H1 (cell line): ENCODE results near the gene LRRC28. TPM values are rescaled to one million over a fixed set of nuclear protein-coding genes. Genes with fewer than 3 reads are reported as not detected.

Source experiments
- CTCF ChIA-PET: fragments of 300-600 bp; sonication (Branson Sonifier 250); formaldehyde crosslinking; loops from one replicate; lab custom pipeline; 2021; ENCODE audit not compliant: partially characterized antibody; lab: Charles Lee
- POLR2A ChIA-PET: fragments of 300-600 bp; sonication (Branson Sonifier 250); formaldehyde crosslinking; loops from one replicate; lab custom pipeline; 2021; ENCODE audit warnings: inconsistent platforms; ENCODE audit not compliant: partially characterized antibody; lab: Charles Lee
- DNase-seq, 2 experiments: peaks; one replicate each; pipeline versions ENCODE4 v3.0.0 to v3.0.0-alpha.2; 2010 to 2022; ENCODE audit warnings: low spot score in 2 of 2, low read depth in 1 of 2, mixed read lengths in 1 of 2
- FAIRE-seq: peaks from 2 replicates; lab custom pipeline; 2011; peaks lifted over from hg19 to GRCh38; lab: Jason Lieb, UNC
- H2AFZ ChIP-seq: 2 replicates; pipeline ENCODE4 v1.8.1; 2012; ENCODE audit warnings: low read length, inconsistent platforms
- H2AK5ac ChIP-seq: 2 replicates; pipeline ENCODE4 v1.6.1; 2013; ENCODE audit warnings: low read depth, low read length
- H2BK120ac ChIP-seq: replicated peaks from 2 replicates; pipeline ENCODE3; 2013; ENCODE audit warnings: low read depth, low read length, inconsistent platforms
- H2BK12ac ChIP-seq: 2 replicates; pipeline ENCODE4 v1.6.1; 2013; ENCODE audit warnings: low read depth, low read length
- H2BK15ac ChIP-seq: 2 replicates; pipeline ENCODE4 v1.6.1; 2013; ENCODE audit warnings: low read length
- H2BK20ac ChIP-seq: 2 replicates; pipeline ENCODE4 v1.6.1; 2013; ENCODE audit warnings: low read length
- H2BK5ac ChIP-seq: 2 replicates; pipeline ENCODE4 v1.6.1; 2013; ENCODE audit warnings: low read depth, low read length
- H3K14ac ChIP-seq: 2 replicates; pipeline ENCODE4 v1.6.1; 2013; ENCODE audit warnings: inconsistent platforms; ENCODE audit not compliant: insufficient read length
- H3K18ac ChIP-seq: 2 replicates; pipeline ENCODE4 v1.6.1; 2013; ENCODE audit warnings: low read length; ENCODE audit errors: extremely low read depth
- H3K23ac ChIP-seq: 2 replicates; pipeline ENCODE4 v1.6.1; 2013; ENCODE audit warnings: inconsistent platforms; ENCODE audit not compliant: insufficient read length
- H3K23me2 ChIP-seq: 2 replicates; pipeline ENCODE4 v1.6.1; 2013; ENCODE audit warnings: low read depth, low read length
- H3K27ac ChIP-seq: 2 replicates; pipeline ENCODE4 v1.6.1; 2011; ENCODE audit warnings: low read depth, low read length, inconsistent platforms
- H3K27me3 ChIP-seq, 4 experiments: replicated peaks in 1 of 4; 1 replicate in 1 of 4; 2 replicates in 3 of 4; pipeline versions ENCODE4 v1.6.1 to v1.8.1; 2011 to 2013; ENCODE audit warnings: low read length in 3 of 4, mild to moderate bottlenecking in 3 of 4, inconsistent platforms in 2 of 4, mixed read lengths in 2 of 4, moderate library complexity in 1 of 4; ENCODE audit not compliant: control insufficient read depth in 3 of 4, insufficient read depth in 3 of 4; ENCODE audit errors: extremely low read depth in 1 of 4
- H3K36me3 ChIP-seq, 4 experiments: 2 replicates each; pipeline versions ENCODE4 v1.6.1 to v1.8.1; 2011 to 2013; ENCODE audit warnings: mild to moderate bottlenecking in 4 of 4, low read length in 3 of 4, moderate library complexity in 2 of 4, control low read depth in 1 of 4, inconsistent platforms in 1 of 4; ENCODE audit not compliant: insufficient read depth in 4 of 4, control insufficient read depth in 2 of 4
- H3K4ac ChIP-seq: replicated peaks from 2 replicates; pipeline ENCODE3; 2013; ENCODE audit warnings: low read length, low read depth, mixed read lengths, inconsistent platforms; ENCODE audit not compliant: insufficient read length
- H3K4me1 ChIP-seq, 4 experiments: replicated peaks in 1 of 4; 1 replicate in 1 of 4; 2 replicates in 3 of 4; pipeline versions ENCODE4 v1.6.1 to v1.8.1; 2011 to 2013; ENCODE audit warnings: low read length in 3 of 4, inconsistent platforms in 2 of 4, mixed read lengths in 1 of 4; ENCODE audit not compliant: insufficient read depth in 4 of 4, control insufficient read depth in 3 of 4
- H3K4me2 ChIP-seq, 2 experiments: 2 replicates each; pipeline versions ENCODE4 v1.6.1 to v1.8.1; 2011 to 2013; ENCODE audit warnings: low read depth in 2 of 2, low read length in 2 of 2, control low read depth in 1 of 2, inconsistent platforms in 1 of 2, mild to moderate bottlenecking in 1 of 2; ENCODE audit not compliant: insufficient read depth in 1 of 2
- H3K4me3 ChIP-seq, 4 experiments: fragments of 200-600, 300-600 bp in 1 of 4; sonication (generic), shearing (Covaris generic), sonication (Bioruptor Twin) in 1 of 4; 2 replicates each; pipeline versions ENCODE4 v1.5.1 to v1.8.1; 2011 to 2016; ENCODE audit warnings: low read length in 4 of 4, low read depth in 3 of 4, control low read depth in 2 of 4, inconsistent platforms in 2 of 4, mild to moderate bottlenecking in 2 of 4, mixed read lengths in 1 of 4, moderate library complexity in 1 of 4; ENCODE audit not compliant: insufficient read depth in 2 of 4; ENCODE audit errors: extremely low read depth in 1 of 4
- H3K56ac ChIP-seq: replicated peaks from 2 replicates; pipeline ENCODE3; 2013; ENCODE audit warnings: low read depth, mild to moderate bottlenecking, mixed read lengths, low read length, inconsistent platforms; ENCODE audit not compliant: insufficient read length
- H3K79me1 ChIP-seq: 2 replicates; pipeline ENCODE4 v1.6.1; 2013; ENCODE audit warnings: low read depth, low read length, control low read depth
- H3K79me2 ChIP-seq, 2 experiments: 2 replicates each; pipeline versions ENCODE4 v1.6.1 to v1.8.1; 2012 to 2013; ENCODE audit warnings: low read length in 2 of 2, mild to moderate bottlenecking in 2 of 2, inconsistent platforms in 1 of 2; ENCODE audit not compliant: insufficient read depth in 2 of 2, control insufficient read depth in 1 of 2
- H3K9ac ChIP-seq, 4 experiments: replicated peaks in 1 of 4; 1 replicate in 1 of 4; 2 replicates in 3 of 4; pipeline versions ENCODE4 v1.6.1 to v1.8.1; 2011 to 2013; ENCODE audit warnings: low read depth in 3 of 4, low read length in 3 of 4, control low read depth in 2 of 4, mild to moderate bottlenecking in 2 of 4, moderate library complexity in 2 of 4, inconsistent platforms in 1 of 4; ENCODE audit errors: extremely low read depth in 1 of 4
- H3K9me3 ChIP-seq, 2 experiments: 2 replicates each; pipeline versions ENCODE4 v1.6.1 to v1.8.1; 2012 to 2013; ENCODE audit warnings: mild to moderate bottlenecking in 2 of 2, moderate library complexity in 2 of 2, control low read depth in 1 of 2, inconsistent platforms in 1 of 2, low read depth in 1 of 2, low read length in 1 of 2, mixed read lengths in 1 of 2; ENCODE audit not compliant: insufficient read depth in 2 of 2
- H4K20me1 ChIP-seq, 2 experiments: replicated peaks in 1 of 2; 2 replicates each; pipeline versions ENCODE3 to v1.8.1; 2011 to 2013; ENCODE audit warnings: inconsistent platforms in 2 of 2, low read length in 2 of 2, mild to moderate bottlenecking in 1 of 2; ENCODE audit not compliant: insufficient read depth in 2 of 2, control insufficient read depth in 1 of 2
- H4K5ac ChIP-seq: 2 replicates; pipeline ENCODE4 v1.6.1; 2013; ENCODE audit warnings: low read length, low read depth, mixed read lengths, inconsistent platforms; ENCODE audit not compliant: insufficient read length
- H4K8ac ChIP-seq: 2 replicates; pipeline ENCODE4 v1.8.0; 2013; ENCODE audit warnings: mild to moderate bottlenecking, moderate library complexity, low read length, inconsistent platforms; ENCODE audit not compliant: insufficient read depth; ENCODE audit errors: extremely low read depth
- H4K91ac ChIP-seq: replicated peaks from 2 replicates; pipeline ENCODE3; 2013; ENCODE audit warnings: low read length, mixed read lengths, inconsistent platforms; ENCODE audit not compliant: insufficient read length
- CBX5 ChIP-seq: fragments of 300-800, 300-1000 bp; sonication (generic); IDR thresholded peaks from 2 replicates; pipeline ENCODE4 v1.7.1; 2016; ENCODE audit warnings: antibody characterized with exemption, low read length, low read depth
- EZH2 ChIP-seq: fragments of 200-600 bp; sonication (generic); IDR thresholded peaks from 2 replicates; pipeline ENCODE4 v1.7.1; 2012; ENCODE audit warnings: low read depth, mild to moderate bottlenecking, moderate library complexity, low read length, inconsistent platforms; ENCODE audit not compliant: severe bottlenecking
- FOSL1 ChIP-seq: IDR thresholded peaks from 2 replicates; pipeline ENCODE4 v1.6.1; 2011; ENCODE audit warnings: mild to moderate bottlenecking, low read depth, low read length, moderate library complexity; ENCODE audit not compliant: insufficient read depth
- MAFK ChIP-seq: IDR thresholded peaks from 2 replicates; pipeline ENCODE4 v1.6.1; 2012; ENCODE audit warnings: low read depth, mild to moderate bottlenecking, improper control_type of control experiment, low read length
- PHF8 ChIP-seq: fragments of 200-600 bp; sonication (generic); conservative IDR thresholded peaks from 2 replicates; pipeline ENCODE4 v1.7.1; 2012; ENCODE audit warnings: low read depth, mild to moderate bottlenecking, inconsistent platforms, low read length, moderate library complexity
- RNF2 ChIP-seq: fragments of 200-900, 300-1000 bp; sonication (generic); IDR thresholded peaks from 2 replicates; pipeline ENCODE4 v1.7.1; 2016; ENCODE audit warnings: borderline replicate concordance, low read depth, mild to moderate bottlenecking, antibody characterized with exemption, low read length; ENCODE audit not compliant: poor library complexity, severe bottlenecking; ENCODE audit errors: missing control alignments
- SIRT6 ChIP-seq: IDR thresholded peaks from one replicate; pipeline ENCODE4 v1.7.1; 2012; ENCODE audit warnings: low read length, inconsistent platforms
- SRF ChIP-seq: IDR thresholded peaks from 2 replicates; pipeline ENCODE4 v1.6.1; 2011; ENCODE audit warnings: mild to moderate bottlenecking, low read depth, low read length, moderate library complexity
- TEAD4 ChIP-seq: IDR thresholded peaks from 2 replicates; pipeline ENCODE4 v1.6.1; 2012; ENCODE audit warnings: low read depth, low read length, inconsistent platforms, mixed read lengths
- WGBS, 2 experiments: shearing (Covaris generic) in 1 of 2; methylation state at CpG; one replicate each; pipeline versions ENCODE4 v1.1.6 to v1.1.7; 2013 to 2015; ENCODE audit warnings: low lambda C conversion rate in 2 of 2, mixed read lengths in 2 of 2, inconsistent platforms in 1 of 2, low coverage in 1 of 2, missing lambda C conversion rate in 1 of 2; ENCODE audit not compliant: insufficient replicate concordance in 2 of 2, insufficient coverage in 1 of 2, insufficient read length in 1 of 2; ENCODE audit errors: extremely low coverage in 1 of 2, missing lambda C conversion rate in 1 of 2; 5-methylcytosine and 5-hydroxymethylcytosine counted together
- polyA plus RNA-seq, 7 experiments: library from polyadenylated mRNA; depleted of rRNA in 3 of 7; stranded (reverse) in 5 of 7; unstranded in 2 of 7; fragments of >200 nt in 5 of 7; fragments of 200-250 nt in 2 of 7; gene quantifications; 1 replicate in 5 of 7; 2 replicates in 1 of 7; 4 replicates in 1 of 7; pipeline versions ENCODE4 v1.2.1 to v1.2.3, GENCODE V29; 2011 to 2013; ENCODE audit warnings: missing spikeins in 2 of 7, mixed read lengths in 2 of 7
- total RNA-seq: library from RNA; stranded (reverse); fragmentation: NEBNext Ultra II Directional; extraction: Animal tissue kit (Norgen Biotek cat#: 25700); gene quantifications from 2 replicates; pipeline ENCODE4 v1.2.1, GENCODE V29; 2021
- TF ChIP-seq, protein P1 (sequence below): IDR thresholded peaks from 2 replicates; pipeline ENCODE4 v1.6.1; 2012; ENCODE audit warnings: low read length, inconsistent platforms
- TF ChIP-seq, protein P2 (sequence below): IDR thresholded peaks from 2 replicates; pipeline ENCODE4 v1.6.1; 2011; ENCODE audit warnings: low read depth, mild to moderate bottlenecking, low read length; ENCODE audit not compliant: insufficient read depth

LRRC28 gene
- total and polyA plus RNA-seq, 2 of the 8 experiments (the other 6 are each of a cell fraction or from before 2014, with no cell fraction given) = 20.2 to 23.3 TPM

DNA sequence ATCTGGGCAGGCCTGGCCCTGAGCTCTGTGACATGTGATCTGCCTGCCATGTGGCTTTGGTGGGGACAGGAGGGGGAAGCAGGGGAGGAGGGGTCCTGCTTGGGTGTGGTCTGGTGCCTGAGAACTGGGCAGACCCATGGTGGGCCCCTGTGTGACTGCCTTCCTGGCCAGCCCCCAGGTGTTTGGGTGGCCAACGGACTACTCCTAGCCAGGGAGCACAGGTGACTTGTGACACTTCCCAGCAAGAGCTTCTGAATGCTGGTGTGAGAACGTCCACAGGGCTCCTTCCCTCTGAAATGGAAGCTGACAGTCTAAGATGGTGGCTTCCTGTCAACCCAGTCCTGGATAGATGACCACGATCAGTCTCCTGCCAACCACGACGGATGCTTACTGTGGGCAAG lies 178.4 kb downstream of the LRRC28 start:
- no peaks in the 10 kb centered on the region for H3K79me2 ChIP-seq
- FAIRE-seq (no peak), DNase-seq (no peak)
- ChIA-PET POLR2A (interaction anchor here (1.0 kb wide), 1 partner anchor 8 kb away, joined by 3 read pairs; no protein-coding TSS in a partner anchor), CTCF (interaction anchor here (1.1 to 1.9 kb wide), 3 partner anchors 11 to 274 kb away, joined by 3 to 9 read pairs (median 3); no protein-coding TSS in a partner anchor)
- H2AFZ ChIP-seq = no peak overlapping the region
- no peak overlapping the region for H2BK12ac ChIP-seq
- H4K5ac ChIP-seq = no peak overlapping the region
- no peak overlapping the region for H3K27ac ChIP-seq
- H3K4me2 ChIP-seq = no peak overlapping the region
- no peaks in the 10 kb centered on the region for H4K20me1 ChIP-seq
- H3K23me2 ChIP-seq = no peaks in the 10 kb centered on the region; the same call in 1 of the 2 replicates
- no peaks in the 10 kb centered on the region for H3K9me3 ChIP-seq
- H4K8ac ChIP-seq = peak overlapping the region; percentile 64; the same call in 1 of the 2 replicates
- H3K79me1 ChIP-seq = no peaks in the 10 kb centered on the region
- no peak overlapping the region for H3K18ac ChIP-seq
- no peak overlapping the region for H2BK20ac ChIP-seq
- H3K9ac ChIP-seq = no peak overlapping the region
- H3K23ac ChIP-seq = no peak overlapping the region
- H2BK120ac ChIP-seq = no peak overlapping the region
- no peaks in the 10 kb centered on the region for H3K36me3 ChIP-seq
- H3K4ac ChIP-seq = no peak overlapping the region
- no peak overlapping the region for H4K91ac ChIP-seq
- no peak overlapping the region for H3K14ac ChIP-seq
- H3K4me3 ChIP-seq = no peak overlapping the region
- WGBS, 2 experiments = 92% methylated on average over 4 of the region's 5 CpGs; no CpG with 5 or more reads in 1 of the 2 experiments
- peaks cover 0 to 5% (median 0%) of the 10 kb centered on the region in 4 experiments; a peak in 1 of 7 replicates for H3K4me1 ChIP-seq
- H3K27me3 ChIP-seq = no peaks in the 10 kb centered on the region; a peak in 1 of 7 replicates
- no peak overlapping the region for H2BK15ac ChIP-seq
- no peak overlapping the region for H2AK5ac ChIP-seq
- no peak overlapping the region for H2BK5ac ChIP-seq
- no peak overlapping the region for H3K56ac ChIP-seq
- no peak for TF ChIP-seq SIRT6
- TF ChIP-seq SRF = no peak
- no peak for TF ChIP-seq MAFK
- TF ChIP-seq EZH2 = no peak
- TF ChIP-seq TEAD4 = no peak
- TF ChIP-seq PHF8 = no peak
- TF ChIP-seq FOSL1 = no peak
- TF ChIP-seq CBX5 = no peak
- TF ChIP-seq RNF2 = no peak
- TF ChIP-seq, protein P1, sequence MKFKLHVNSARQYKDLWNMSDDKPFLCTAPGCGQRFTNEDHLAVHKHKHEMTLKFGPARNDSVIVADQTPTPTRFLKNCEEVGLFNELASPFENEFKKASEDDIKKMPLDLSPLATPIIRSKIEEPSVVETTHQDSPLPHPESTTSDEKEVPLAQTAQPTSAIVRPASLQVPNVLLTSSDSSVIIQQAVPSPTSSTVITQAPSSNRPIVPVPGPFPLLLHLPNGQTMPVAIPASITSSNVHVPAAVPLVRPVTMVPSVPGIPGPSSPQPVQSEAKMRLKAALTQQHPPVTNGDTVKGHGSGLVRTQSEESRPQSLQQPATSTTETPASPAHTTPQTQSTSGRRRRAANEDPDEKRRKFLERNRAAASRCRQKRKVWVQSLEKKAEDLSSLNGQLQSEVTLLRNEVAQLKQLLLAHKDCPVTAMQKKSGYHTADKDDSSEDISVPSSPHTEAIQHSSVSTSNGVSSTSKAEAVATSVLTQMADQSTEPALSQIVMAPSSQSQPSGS = no peak
- TF ChIP-seq, protein P2, sequence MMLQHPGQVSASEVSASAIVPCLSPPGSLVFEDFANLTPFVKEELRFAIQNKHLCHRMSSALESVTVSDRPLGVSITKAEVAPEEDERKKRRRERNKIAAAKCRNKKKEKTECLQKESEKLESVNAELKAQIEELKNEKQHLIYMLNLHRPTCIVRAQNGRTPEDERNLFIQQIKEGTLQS = no peak
